ENCODE measurements around the gene RANBP17.
"Not testable (repeated sequence)": the region's sequence is repeated elsewhere in the genome, so short reads cannot be mapped to it uniquely, and the experiment has no call there.

The RANBP17 gene

DNA sequence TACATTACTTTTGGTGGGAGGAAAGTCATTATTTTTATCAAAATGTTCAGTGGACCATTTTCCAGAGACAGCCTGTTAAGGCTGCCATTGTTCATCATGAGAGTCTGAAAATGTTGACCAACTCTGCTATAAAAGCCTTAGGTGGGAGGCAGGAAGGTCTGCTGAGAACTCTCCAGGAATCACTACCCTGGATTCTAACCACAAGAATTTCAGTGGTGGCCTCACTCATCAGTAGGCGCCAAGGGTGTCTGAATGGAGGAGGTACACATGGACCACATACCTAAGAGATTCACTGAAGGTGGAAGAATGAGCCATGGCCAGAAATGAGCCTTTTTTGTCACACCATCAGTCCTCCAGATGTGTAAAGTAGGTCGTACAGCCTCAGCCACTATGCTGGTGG, 426.2 kb downstream of the RANBP17 start:
- Histone ChIP-seq H3K9me3 (ENCODE audit: severe bottlenecking) (no peaks in the 10 kb centered on the region), H3K4me3 (ENCODE audit: severe bottlenecking) (no peak overlapping the region), H3K27ac (ENCODE audit: poor library complexity, severe bottlenecking) (no peak overlapping the region), H3K36me3 (ENCODE audit: low read depth) (no peaks in the 10 kb centered on the region), H3K4me1 (ENCODE audit: insufficient read depth, poor library complexity, severe bottlenecking) (no peaks in the 10 kb centered on the region), H3K27me3 (ENCODE audit: insufficient read depth, poor library complexity, severe bottlenecking) (no peaks in the 10 kb centered on the region)
- ATAC-seq (ENCODE audit: low read depth), result no peak
- no peak for DNase-seq (ENCODE audit: low spot score)
- TF ChIP-seq CTCF (IDR thresholded peaks at IDR 0.05; ENCODE audit: poor library complexity, severe bottlenecking), result no peak

DNA sequence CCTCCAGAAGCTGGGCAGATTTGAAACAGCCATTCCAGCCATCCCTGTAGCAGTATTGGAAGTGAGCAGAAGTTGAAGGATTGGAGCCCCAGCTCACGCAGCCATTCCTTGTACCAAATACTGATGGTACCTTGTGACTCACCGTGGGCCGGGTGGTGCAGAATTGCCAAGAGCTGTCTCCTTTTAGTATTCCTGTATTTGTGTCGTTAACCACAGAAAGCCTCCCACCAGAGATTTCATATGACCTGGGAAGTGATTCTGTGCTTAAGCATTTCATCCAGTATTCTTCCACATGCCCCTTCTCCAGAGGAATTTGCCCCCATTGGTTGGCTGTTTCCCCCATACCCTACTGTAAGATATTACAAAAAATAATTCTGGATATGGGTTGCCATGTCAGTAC, 429.6 kb downstream of the RANBP17 start:
- H3K36me3 ChIP-seq (ENCODE audit: low read depth), result no peaks in the 10 kb centered on the region
- H3K4me3 ChIP-seq (ENCODE audit: severe bottlenecking), result no peak overlapping the region
- no peaks in the 10 kb centered on the region for H3K27me3 ChIP-seq (ENCODE audit: insufficient read depth, poor library complexity, severe bottlenecking)
- ATAC-seq (ENCODE audit: low read depth) (no peak), DNase-seq (ENCODE audit: low spot score) (no peak)
- H3K9me3 ChIP-seq (ENCODE audit: severe bottlenecking), result no peaks in the 10 kb centered on the region
- no peak for TF ChIP-seq CTCF (IDR thresholded peaks at IDR 0.05; ENCODE audit: poor library complexity, severe bottlenecking)
- H3K27ac ChIP-seq (ENCODE audit: poor library complexity, severe bottlenecking), result no peak overlapping the region
- H3K4me1 ChIP-seq (ENCODE audit: insufficient read depth, poor library complexity, severe bottlenecking), result no peaks in the 10 kb centered on the region

- H3K4me1 ChIP-seq (ENCODE audit: insufficient read depth, poor library complexity, severe bottlenecking), result no peaks in the 10 kb centered on the region
- ATAC-seq (ENCODE audit: low read depth), result no peak
- no peak for TF ChIP-seq CTCF (IDR thresholded peaks at IDR 0.05; ENCODE audit: poor library complexity, severe bottlenecking)
- no peaks in the 10 kb centered on the region for H3K9me3 ChIP-seq (ENCODE audit: severe bottlenecking)
- H3K36me3 ChIP-seq (ENCODE audit: low read depth), result no peaks in the 10 kb centered on the region
- no peak overlapping the region for H3K4me3 ChIP-seq (ENCODE audit: severe bottlenecking)
- no peaks in the 10 kb centered on the region for H3K27me3 ChIP-seq (ENCODE audit: insufficient read depth, poor library complexity, severe bottlenecking)
- no peak overlapping the region for H3K27ac ChIP-seq (ENCODE audit: poor library complexity, severe bottlenecking)
- DNase-seq (ENCODE audit: low spot score), result no peak
These were observed 433.5 kb downstream of the RANBP17 start for GRCh38 chr5:171295299-171295698.

DNA sequence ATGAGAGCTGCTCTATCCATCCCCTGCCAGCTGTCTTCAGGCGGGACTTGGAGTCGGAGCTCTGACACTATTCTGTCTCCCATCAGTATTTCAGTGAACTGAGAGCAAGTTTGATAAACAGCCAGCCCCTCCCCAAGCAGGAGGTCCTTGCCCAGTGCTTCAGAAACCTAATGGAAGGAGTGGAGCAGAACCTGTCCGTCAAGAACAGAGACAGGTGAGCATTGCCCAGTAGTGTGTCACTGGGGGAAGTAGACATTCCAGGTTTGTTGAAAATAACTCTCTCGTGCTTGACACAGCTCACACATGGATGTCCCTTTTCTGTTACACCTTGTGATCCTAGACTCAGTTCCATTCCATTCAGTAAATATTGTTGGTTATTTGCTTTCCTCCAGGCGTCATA, 434.0 kb downstream of the RANBP17 start:
- H3K4me1 ChIP-seq (ENCODE audit: insufficient read depth, poor library complexity, severe bottlenecking), result no peaks in the 10 kb centered on the region
- H3K4me3 ChIP-seq (ENCODE audit: severe bottlenecking), result no peak overlapping the region
- ATAC-seq (ENCODE audit: low read depth) (no peak), DNase-seq (ENCODE audit: low spot score) (no peak)
- TF ChIP-seq CTCF (IDR thresholded peaks at IDR 0.05; ENCODE audit: poor library complexity, severe bottlenecking), result no peak
- no peaks in the 10 kb centered on the region for H3K36me3 ChIP-seq (ENCODE audit: low read depth)
- no peaks in the 10 kb centered on the region for H3K27me3 ChIP-seq (ENCODE audit: insufficient read depth, poor library complexity, severe bottlenecking)
- no peaks in the 10 kb centered on the region for H3K9me3 ChIP-seq (ENCODE audit: severe bottlenecking)
- H3K27ac ChIP-seq (ENCODE audit: poor library complexity, severe bottlenecking), result no peak overlapping the region

DNA sequence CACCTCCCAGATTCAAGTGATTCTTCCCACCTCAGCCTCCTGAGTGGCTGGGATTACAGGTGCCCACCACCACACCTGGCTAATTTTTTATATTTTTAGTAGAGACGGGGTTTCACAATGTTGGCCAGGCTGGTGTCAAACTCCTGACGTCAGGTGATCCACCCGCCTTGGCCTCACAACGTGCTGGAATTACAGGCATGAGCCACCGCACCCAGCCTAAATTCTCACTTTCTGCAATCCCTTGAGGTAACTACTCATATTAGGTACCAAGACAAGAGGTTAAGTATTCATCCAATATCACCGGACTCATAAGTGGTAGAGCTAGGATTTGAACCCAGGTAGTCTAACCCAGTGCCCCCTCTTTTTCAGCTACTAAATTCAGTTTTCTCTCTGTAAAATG, 436.1 kb downstream of the RANBP17 start:
- not testable (repeated sequence) for ATAC-seq (ENCODE audit: low read depth)

More for the DNA sequence above, 436.1 kb downstream of the RANBP17 start:
- not testable (repeated sequence) for H3K27ac ChIP-seq (ENCODE audit: poor library complexity, severe bottlenecking); H3K4me1 ChIP-seq (ENCODE audit: insufficient read depth, poor library complexity, severe bottlenecking); H3K27me3 ChIP-seq (ENCODE audit: insufficient read depth, poor library complexity, severe bottlenecking); H3K36me3 ChIP-seq (ENCODE audit: low read depth); H3K4me3 ChIP-seq (ENCODE audit: severe bottlenecking); DNase-seq (ENCODE audit: low spot score); H3K9me3 ChIP-seq (ENCODE audit: severe bottlenecking)

Measured in RWPE2 (cell line).